ENCODE results near the gene OR2AJ1. TPM values are rescaled to one million over a fixed set of nuclear protein-coding genes. Genes with fewer than 3 reads are reported as not detected.

Gene OR2AJ1, protein sequence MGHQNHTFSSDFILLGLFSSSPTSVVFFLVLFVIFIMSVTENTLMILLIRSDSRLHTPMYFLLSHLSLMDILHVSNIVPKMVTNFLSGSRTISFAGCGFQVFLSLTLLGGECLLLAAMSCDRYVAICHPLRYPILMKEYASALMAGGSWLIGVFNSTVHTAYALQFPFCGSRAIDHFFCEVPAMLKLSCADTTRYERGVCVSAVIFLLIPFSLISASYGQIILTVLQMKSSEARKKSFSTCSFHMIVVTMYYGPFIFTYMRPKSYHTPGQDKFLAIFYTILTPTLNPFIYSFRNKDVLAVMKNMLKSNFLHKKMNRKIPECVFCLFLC
- not detected for total RNA-seq

DNA sequence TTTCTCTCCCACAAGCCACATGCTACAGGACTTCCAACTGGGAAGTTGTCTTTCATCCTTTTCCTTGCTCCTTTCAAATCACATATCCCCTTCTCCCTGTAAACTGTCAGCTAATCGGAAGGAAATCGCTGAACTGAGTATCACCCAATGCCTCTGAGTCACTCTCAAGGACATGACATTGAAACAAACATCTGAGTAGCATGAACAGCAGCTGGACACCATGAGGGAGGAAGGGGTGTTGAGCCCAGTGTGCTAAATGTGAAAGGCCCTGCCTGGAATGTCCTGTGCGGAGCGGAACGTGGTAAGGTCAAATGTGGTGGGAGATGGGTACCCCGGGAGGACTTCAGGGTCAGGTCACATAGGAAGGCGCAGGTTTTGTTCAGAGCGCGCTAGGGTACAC lies at the start of gene OR2AJ1:
OR2AJ1 (plus strand) TSS at position 22 of the 400 bp plus-strand sequence. CDS start 8,880 bp downstream, outside the sequence.
- intact Hi-C loops (cut with micrococcal nuclease), result no loop called here
- H3K4me3 Mint-ChIP-seq, result no peak within 1 kb of the TSS
- no peak within 1 kb of the TSS for H3K27ac Mint-ChIP-seq
- TF ChIP-seq, protein P1, sequence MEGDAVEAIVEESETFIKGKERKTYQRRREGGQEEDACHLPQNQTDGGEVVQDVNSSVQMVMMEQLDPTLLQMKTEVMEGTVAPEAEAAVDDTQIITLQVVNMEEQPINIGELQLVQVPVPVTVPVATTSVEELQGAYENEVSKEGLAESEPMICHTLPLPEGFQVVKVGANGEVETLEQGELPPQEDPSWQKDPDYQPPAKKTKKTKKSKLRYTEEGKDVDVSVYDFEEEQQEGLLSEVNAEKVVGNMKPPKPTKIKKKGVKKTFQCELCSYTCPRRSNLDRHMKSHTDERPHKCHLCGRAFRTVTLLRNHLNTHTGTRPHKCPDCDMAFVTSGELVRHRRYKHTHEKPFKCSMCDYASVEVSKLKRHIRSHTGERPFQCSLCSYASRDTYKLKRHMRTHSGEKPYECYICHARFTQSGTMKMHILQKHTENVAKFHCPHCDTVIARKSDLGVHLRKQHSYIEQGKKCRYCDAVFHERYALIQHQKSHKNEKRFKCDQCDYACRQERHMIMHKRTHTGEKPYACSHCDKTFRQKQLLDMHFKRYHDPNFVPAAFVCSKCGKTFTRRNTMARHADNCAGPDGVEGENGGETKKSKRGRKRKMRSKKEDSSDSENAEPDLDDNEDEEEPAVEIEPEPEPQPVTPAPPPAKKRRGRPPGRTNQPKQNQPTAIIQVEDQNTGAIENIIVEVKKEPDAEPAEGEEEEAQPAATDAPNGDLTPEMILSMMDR (IDR thresholded peaks at IDR 0.05), result no peak
- no peaks in the 10 kb centered on the region for H3K36me3 Mint-ChIP-seq (ENCODE audit: low read depth)
- H3K4me1 Mint-ChIP-seq (ENCODE audit: low read depth), result no peaks in the 10 kb centered on the region
- no peaks in the 10 kb centered on the region for H3K27me3 Mint-ChIP-seq
- no peaks in the 10 kb centered on the region for H3K9me3 Mint-ChIP-seq
- no peak for ATAC-seq
- POLR2A ChIA-PET, result interaction anchor here (0.9 kb wide), 1 partner anchor 57 kb away, joined by 3 read pairs; no protein-coding TSS in a partner anchor
- CTCF ChIA-PET, result no interaction called here
- no peak for DNase-seq

DNA sequence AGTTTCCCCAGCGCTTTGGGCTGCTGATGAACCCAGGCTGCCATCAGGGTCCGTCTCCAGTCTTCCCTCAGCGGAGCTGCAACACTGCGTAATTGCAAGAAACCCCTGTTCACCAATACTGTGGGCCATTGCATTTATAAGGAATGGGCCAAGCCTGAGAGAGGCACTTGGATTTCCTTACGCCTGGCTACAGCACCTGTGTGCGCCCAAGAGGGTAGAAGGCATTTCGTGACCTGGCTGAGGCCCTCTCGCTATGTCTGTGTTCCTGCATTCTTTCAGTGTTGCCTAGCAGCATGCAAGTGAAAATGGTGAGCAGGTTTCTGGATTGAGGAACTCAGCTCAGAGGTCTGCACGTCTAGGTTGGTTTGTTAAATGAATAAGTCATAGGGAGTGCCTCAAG lies 41.3 kb upstream of the OR2AJ1 start:
- no peak for DNase-seq
- Mint-ChIP-seq H3K36me3 (ENCODE audit: low read depth) (no peaks in the 10 kb centered on the region), H3K27me3 (no peaks in the 10 kb centered on the region), H3K4me3 (no peak overlapping the region), H3K4me1 (ENCODE audit: low read depth) (no peaks in the 10 kb centered on the region), H3K9me3 (no peaks in the 10 kb centered on the region), H3K27ac (no peak overlapping the region)
- TF ChIP-seq, protein P1 (IDR thresholded peaks at IDR 0.05), result no peak
- no peak for ATAC-seq
- ChIA-PET POLR2A (no interaction called here), CTCF (no interaction called here)
- intact Hi-C loops (cut with micrococcal nuclease), result no loop called here

DNA sequence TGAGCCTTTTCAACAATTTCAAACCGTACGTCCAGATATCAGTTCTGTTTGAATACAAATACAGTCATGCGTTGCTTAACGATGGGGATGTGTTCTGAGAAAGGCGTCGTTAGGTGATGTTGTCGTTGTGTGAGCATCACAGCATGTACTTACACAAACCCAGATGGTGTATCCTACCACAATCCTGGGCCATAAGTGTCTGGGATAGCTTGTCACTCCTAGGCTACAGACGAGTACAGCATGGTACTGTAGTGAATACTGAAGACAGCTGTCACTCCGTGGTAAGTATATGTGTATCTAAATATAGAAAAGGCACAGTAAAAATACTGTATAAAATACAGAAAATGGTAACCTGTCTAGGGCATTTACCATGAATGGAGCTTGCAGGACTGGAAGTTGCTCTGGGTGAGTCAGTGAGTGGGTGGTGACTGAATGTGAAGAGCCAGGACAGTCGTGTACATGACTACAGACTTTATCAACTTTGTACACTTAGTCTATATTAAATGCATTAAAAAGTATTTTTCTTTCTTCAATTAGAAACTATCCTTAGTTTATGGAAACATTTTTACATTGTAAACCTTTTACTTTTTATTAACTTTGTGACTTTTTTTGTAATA lies 39.8 kb upstream of the OR2AJ1 start:
- DNase-seq (peak; percentile 6), ATAC-seq (no peak)
- TF ChIP-seq, protein P1 (IDR thresholded peaks at IDR 0.05), result no peak
- H3K4me1 Mint-ChIP-seq (ENCODE audit: low read depth), result no peaks in the 10 kb centered on the region
- H3K36me3 Mint-ChIP-seq (ENCODE audit: low read depth), result no peaks in the 10 kb centered on the region
- no peaks in the 10 kb centered on the region for H3K27me3 Mint-ChIP-seq
- intact Hi-C loops (cut with micrococcal nuclease), result no loop called here
- H3K27ac Mint-ChIP-seq, result no peak overlapping the region
- no peaks in the 10 kb centered on the region for H3K9me3 Mint-ChIP-seq
- H3K4me3 Mint-ChIP-seq, result no peak overlapping the region
- POLR2A ChIA-PET, result no interaction called here
- CTCF ChIA-PET, result no interaction called here

DNA sequence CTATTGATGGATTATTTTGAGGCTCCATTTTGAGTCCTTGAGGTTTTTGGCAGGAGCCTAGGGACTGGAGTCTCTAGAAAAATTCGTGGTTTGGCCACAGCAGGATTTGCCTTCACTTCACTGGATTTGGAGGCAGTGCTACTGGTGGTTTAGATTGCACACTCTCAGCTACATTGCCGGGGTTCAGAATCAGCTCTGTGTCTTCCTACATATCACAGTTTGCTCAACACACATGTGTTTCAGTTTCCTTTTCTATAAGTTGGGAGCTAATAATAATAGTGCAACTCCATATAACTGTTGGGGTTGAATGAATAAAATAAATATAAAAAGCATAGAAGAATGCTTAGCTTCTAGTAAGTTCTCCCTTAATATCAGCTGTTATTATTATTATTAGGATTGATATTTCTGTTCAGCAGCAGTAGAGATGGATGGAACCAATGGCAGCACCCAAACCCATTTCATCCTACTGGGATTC lies 29.5 kb upstream of the OR2AJ1 start, which contains the start of gene OR2W3:
OR2W3 (plus strand) TSS at position 425 of the 475 bp plus-strand sequence; CDS start at position 425, 0 bp downstream.
- Mint-ChIP-seq H3K4me3 (no peak within 1 kb of the TSS), H3K9me3 (peaks cover 18% of the 10 kb centered on the region), H3K27ac (no peak within 1 kb of the TSS), H3K36me3 (ENCODE audit: low read depth) (peaks cover 2% of the 10 kb centered on the region), H3K4me1 (ENCODE audit: low read depth) (no peaks in the 10 kb centered on the region), H3K27me3 (no peaks in the 10 kb centered on the region)
- DNase-seq (no peak), ATAC-seq (no peak)
- intact Hi-C loops (cut with micrococcal nuclease), result no loop called here
- TF ChIP-seq, protein P1 (IDR thresholded peaks at IDR 0.05), result no peak
- ChIA-PET POLR2A (no interaction called here), CTCF (no interaction called here)

DNA sequence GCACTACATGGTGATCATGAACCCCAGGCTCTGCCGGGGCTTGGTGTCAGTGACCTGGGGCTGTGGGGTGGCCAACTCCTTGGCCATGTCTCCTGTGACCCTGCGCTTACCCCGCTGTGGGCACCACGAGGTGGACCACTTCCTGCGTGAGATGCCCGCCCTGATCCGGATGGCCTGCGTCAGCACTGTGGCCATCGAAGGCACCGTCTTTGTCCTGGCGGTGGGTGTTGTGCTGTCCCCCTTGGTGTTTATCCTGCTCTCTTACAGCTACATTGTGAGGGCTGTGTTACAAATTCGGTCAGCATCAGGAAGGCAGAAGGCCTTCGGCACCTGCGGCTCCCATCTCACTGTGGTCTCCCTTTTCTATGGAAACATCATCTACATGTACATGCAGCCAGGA lies 28.7 kb upstream of the OR2AJ1 start:
- CTCF ChIA-PET, result no interaction called here
- DNase-seq, result no peak

More for the DNA sequence above, 28.7 kb upstream of the OR2AJ1 start:
- POLR2A ChIA-PET, result no interaction called here
- no peak overlapping the region for H3K4me3 Mint-ChIP-seq
- no peak for ATAC-seq
- H3K27me3 Mint-ChIP-seq, result no peaks in the 10 kb centered on the region
- peaks cover 18% of the 10 kb centered on the region for H3K9me3 Mint-ChIP-seq
- TF ChIP-seq, protein P1 (IDR thresholded peaks at IDR 0.05), result no peak
- no peak overlapping the region for H3K27ac Mint-ChIP-seq
- H3K36me3 Mint-ChIP-seq (ENCODE audit: low read depth), result peaks cover 2% of the 10 kb centered on the region
- H3K4me1 Mint-ChIP-seq (ENCODE audit: low read depth), result no peaks in the 10 kb centered on the region
- intact Hi-C loops (cut with micrococcal nuclease), result no loop called here
